CD4-positive, alpha-beta T cell (primary cell): ENCODE measurements around the gene NSL1. TPM values are rescaled to one million over a fixed set of nuclear protein-coding genes. Genes with fewer than 3 reads are reported as not detected.
"Not testable (repeated sequence)": the region's sequence is repeated elsewhere in the genome, so short reads cannot be mapped to it uniquely, and the experiment has no call there.

Experiments used
- ATAC-seq: fragments of 200-7000 bp; cut with Tn5 transposase; one replicate; pipeline ENCODE4 v1.10.0; 2022; ENCODE audit warnings: mild to moderate bottlenecking; ENCODE audit not compliant: poor library complexity
- CTCF ChIA-PET: fragments of 350-600 bp; sonication (Branson Sonifier 250); formaldehyde crosslinking; loops from one replicate; lab custom pipeline; 2021; ENCODE audit warnings: antibody characterized with exemption, inconsistent platforms; lab: Charles Lee
- POLR2A ChIA-PET: fragments of 350-600 bp; sonication (Branson Sonifier 250); formaldehyde crosslinking; loops from one replicate; lab custom pipeline; 2021; ENCODE audit warnings: antibody characterized with exemption, inconsistent platforms; lab: Charles Lee
- DNase-seq, 14 experiments: peaks; one replicate each; pipeline ENCODE4 v3.0.0-alpha.2; 2013 to 2020; ENCODE audit warnings: mixed read lengths in 2 of 14
- H3K27ac ChIP-seq, 2 donors: one replicate each; pipeline versions ENCODE4 v1.5.1 to v1.7.0; 2013; ENCODE audit warnings: low read length in 2 of 2, low read depth in 1 of 2, mild to moderate bottlenecking in 1 of 2
- H3K27me3 ChIP-seq, 2 experiments: 1 replicate in 1 of 2; 2 replicates in 1 of 2; pipeline versions ENCODE4 v1.6.1 to v1.7.0; 2013; ENCODE audit warnings: low read length in 2 of 2, control low read depth in 1 of 2, mild to moderate bottlenecking in 1 of 2, moderate library complexity in 1 of 2; ENCODE audit not compliant: insufficient read depth in 2 of 2, control insufficient read depth in 1 of 2
- H3K36me3 ChIP-seq: one replicate; pipeline ENCODE4 v1.6.1; 2013; ENCODE audit warnings: low read length, control low read depth; ENCODE audit not compliant: insufficient read depth
- H3K4me1 ChIP-seq: one replicate; pipeline ENCODE4 v1.6.1; 2013; ENCODE audit warnings: low read length, control low read depth; ENCODE audit not compliant: insufficient read depth
- H3K4me3 ChIP-seq: one replicate; pipeline ENCODE4 v1.5.1; 2013; ENCODE audit warnings: mild to moderate bottlenecking, low read length, moderate library complexity
- H3K9me3 ChIP-seq, 2 experiments: 1 replicate in 1 of 2; 2 replicates in 1 of 2; pipeline versions ENCODE4 v1.6.1 to v1.7.0; 2013; ENCODE audit warnings: low read length in 2 of 2, mild to moderate bottlenecking in 2 of 2, control low read depth in 1 of 2, moderate library complexity in 1 of 2; ENCODE audit not compliant: control insufficient read depth in 1 of 2, insufficient read depth in 1 of 2
- H3K27ac Mint-ChIP-seq: one replicate; pipeline ENCODE4 v1.8.0; 2020; ENCODE audit warnings: mixed read lengths
- H3K27me3 Mint-ChIP-seq: one replicate; pipeline ENCODE4 v1.8.0; 2021; ENCODE audit warnings: mixed read lengths
- H3K36me3 Mint-ChIP-seq: one replicate; pipeline ENCODE4 v1.8.0; 2021; ENCODE audit warnings: low read depth, mixed read lengths
- H3K4me1 Mint-ChIP-seq: one replicate; pipeline ENCODE4 v1.8.0; 2021; ENCODE audit warnings: low read depth, mixed read lengths
- H3K4me3 Mint-ChIP-seq: one replicate; pipeline ENCODE4 v1.8.0; 2020; ENCODE audit warnings: mild to moderate bottlenecking, mixed read lengths
- H3K9me3 Mint-ChIP-seq: one replicate; pipeline ENCODE4 v1.8.0; 2020; ENCODE audit warnings: mixed read lengths
- intact Hi-C, 2 experiments: fragments of 100-400 bp; cut with DNase I in 1 of 2; cut with micrococcal nuclease in 1 of 2; formaldehyde crosslinking; loops; one replicate each; pipeline versions ENCODE4 v1.15.1 to v1.9.0; 2023 to 2025; cut with DNase I, micrococcal nuclease
- total RNA-seq, 174 experiments: library from RNA in 2 of 174; stranded (reverse) in 2 of 174; gene quantifications; one replicate each; pipeline ENCODE4 v1.2.3 and lab custom pipeline; 2021 to 2026
- TF ChIP-seq, protein P1 (sequence below): fragments of 200-600 bp; IDR thresholded peaks from one replicate; pipeline ENCODE4 v1.8.0; 2022; ENCODE audit warnings: antibody characterized with exemption, mild to moderate bottlenecking

The NSL1 gene
- total RNA-seq, 2 experiments from 2014 or later: 14.1 to 15.7 TPM

DNA sequence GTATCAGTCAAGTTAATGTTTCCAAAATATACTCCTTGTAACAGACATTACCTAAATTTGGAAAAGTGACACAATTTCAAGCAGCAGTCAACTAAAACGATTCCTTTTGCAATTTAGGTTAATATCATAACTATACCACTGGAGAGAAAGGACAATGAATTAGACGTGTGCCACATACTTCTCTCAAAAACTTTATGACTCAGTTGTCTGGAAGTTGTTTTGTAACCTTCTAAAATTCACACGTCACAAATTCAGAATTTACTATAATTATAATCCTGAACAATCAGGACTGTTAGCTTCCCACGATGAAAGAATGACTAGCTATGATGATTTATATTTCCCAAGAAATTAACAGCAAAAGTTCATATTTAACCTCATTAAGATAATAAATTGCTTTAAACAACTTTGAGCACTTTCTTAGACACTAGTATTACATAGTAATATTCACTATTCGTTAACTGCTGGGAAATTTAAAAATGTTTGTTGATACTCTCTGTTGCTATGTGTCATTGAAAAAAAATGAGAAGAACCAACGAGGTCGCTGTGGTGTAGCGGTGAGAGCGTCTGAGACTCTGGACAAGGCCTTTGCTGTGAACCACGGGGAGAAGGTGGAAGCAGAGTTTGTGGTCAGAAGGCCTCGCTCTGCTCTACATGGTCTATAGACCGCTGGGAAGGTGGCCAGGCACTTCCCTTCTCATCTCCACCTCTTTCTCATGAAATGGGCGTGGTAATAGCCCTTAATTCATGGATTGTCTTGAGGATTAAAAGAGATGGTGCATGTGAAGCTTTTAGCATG, 64.0 kb downstream of the NSL1 start:
- DNase-seq (peak in 3 of 14 experiments; percentile 20 to 45 (median 24)), ATAC-seq (no peak)
- ChIA-PET CTCF (no interaction called here), POLR2A (no interaction called here)
- intact Hi-C loops: no loop called here
- no peaks in the 10 kb centered on the region for H3K36me3 ChIP-seq
- TF ChIP-seq, protein P1, sequence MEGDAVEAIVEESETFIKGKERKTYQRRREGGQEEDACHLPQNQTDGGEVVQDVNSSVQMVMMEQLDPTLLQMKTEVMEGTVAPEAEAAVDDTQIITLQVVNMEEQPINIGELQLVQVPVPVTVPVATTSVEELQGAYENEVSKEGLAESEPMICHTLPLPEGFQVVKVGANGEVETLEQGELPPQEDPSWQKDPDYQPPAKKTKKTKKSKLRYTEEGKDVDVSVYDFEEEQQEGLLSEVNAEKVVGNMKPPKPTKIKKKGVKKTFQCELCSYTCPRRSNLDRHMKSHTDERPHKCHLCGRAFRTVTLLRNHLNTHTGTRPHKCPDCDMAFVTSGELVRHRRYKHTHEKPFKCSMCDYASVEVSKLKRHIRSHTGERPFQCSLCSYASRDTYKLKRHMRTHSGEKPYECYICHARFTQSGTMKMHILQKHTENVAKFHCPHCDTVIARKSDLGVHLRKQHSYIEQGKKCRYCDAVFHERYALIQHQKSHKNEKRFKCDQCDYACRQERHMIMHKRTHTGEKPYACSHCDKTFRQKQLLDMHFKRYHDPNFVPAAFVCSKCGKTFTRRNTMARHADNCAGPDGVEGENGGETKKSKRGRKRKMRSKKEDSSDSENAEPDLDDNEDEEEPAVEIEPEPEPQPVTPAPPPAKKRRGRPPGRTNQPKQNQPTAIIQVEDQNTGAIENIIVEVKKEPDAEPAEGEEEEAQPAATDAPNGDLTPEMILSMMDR: no peak
- peaks cover 25% of the 10 kb centered on the region for H3K36me3 Mint-ChIP-seq
- no peaks in the 10 kb centered on the region for H3K27me3 ChIP-seq
- no peaks in the 10 kb centered on the region for H3K9me3 Mint-ChIP-seq
- H3K4me1 ChIP-seq: no peaks in the 10 kb centered on the region
- no peaks in the 10 kb centered on the region for H3K27me3 Mint-ChIP-seq
- peak overlapping the region; percentile 5 for H3K27ac Mint-ChIP-seq
- peaks cover 0 to 5% of the 10 kb centered on the region in 2 experiments for H3K9me3 ChIP-seq
- H3K4me1 Mint-ChIP-seq: no peaks in the 10 kb centered on the region
- H3K27ac ChIP-seq: no peak overlapping the region
- no peak overlapping the region for H3K4me3 ChIP-seq
- H3K4me3 Mint-ChIP-seq: no peak overlapping the region

- ATAC-seq, H3K4me3 ChIP-seq, H3K9me3 Mint-ChIP-seq, H3K4me1 ChIP-seq, H3K4me3 Mint-ChIP-seq, H3K27me3 ChIP-seq, DNase-seq, H3K9me3 ChIP-seq, CTCF ChIA-PET, H3K27me3 Mint-ChIP-seq, H3K36me3 ChIP-seq, H3K27ac Mint-ChIP-seq, intact Hi-C loops, POLR2A ChIA-PET, H3K27ac ChIP-seq: not testable (repeated sequence)
- peaks cover 20% of the 10 kb centered on the region for H3K36me3 Mint-ChIP-seq
- H3K4me1 Mint-ChIP-seq: peaks cover 10% of the 10 kb centered on the region
Measured at GRCh38 chr1:212724679-212725078, 66.9 kb downstream of the NSL1 start.

- no peaks in the 10 kb centered on the region for H3K36me3 ChIP-seq
- peaks cover 8% of the 10 kb centered on the region for H3K36me3 Mint-ChIP-seq
- ChIA-PET POLR2A (no interaction called here), CTCF (no interaction called here)
- no peak overlapping the region for H3K4me3 Mint-ChIP-seq
- H3K27me3 ChIP-seq: no peaks in the 10 kb centered on the region
- no peak overlapping the region for H3K27ac ChIP-seq
- H3K4me3 ChIP-seq: no peak overlapping the region
- H3K27ac Mint-ChIP-seq: no peak overlapping the region
- intact Hi-C loops: no loop called here
- H3K4me1 Mint-ChIP-seq: peaks cover 10% of the 10 kb centered on the region
- ATAC-seq (no peak), DNase-seq (no peak)
- peaks cover 5% of the 10 kb centered on the region for H3K4me1 ChIP-seq
- H3K9me3 Mint-ChIP-seq: no peaks in the 10 kb centered on the region
- TF ChIP-seq, protein P1: no peak
- H3K27me3 Mint-ChIP-seq: peaks cover 5% of the 10 kb centered on the region
- peaks cover 0 to 5% of the 10 kb centered on the region in 2 experiments for H3K9me3 ChIP-seq
Measured at GRCh38 chr1:212722270-212722957, 69.2 kb downstream of the NSL1 start.
